CD14-positive monocyte (primary cell): Measurements from ENCODE around the gene INPP1. TPM values are rescaled to one million over a fixed set of nuclear protein-coding genes. Genes with fewer than 3 reads are reported as not detected.
A peak's percentile ranks its signal among the peaks of the same experiment; 100 is the strongest.
"Not testable (repeated sequence)": the region's sequence is repeated elsewhere in the genome, so short reads cannot be mapped to it uniquely, and the experiment has no call there.

ENCODE experiments used
- DNase-seq, 3 donors: peaks; one replicate each; pipeline ENCODE4 v3.0.0-alpha.2; 2011 to 2022
- H2AFZ ChIP-seq: 2 replicates; pipeline ENCODE4 v1.6.0; 2012; ENCODE audit warnings: mild to moderate bottlenecking, low read depth, low read length, inconsistent platforms; ENCODE audit not compliant: insufficient read depth, poor library complexity, severe bottlenecking
- H3K27ac ChIP-seq, 2 donors: 1 replicate in 1 of 2; 2 replicates in 1 of 2; pipeline ENCODE4 v1.5.1; 2012 to 2013; ENCODE audit warnings: low read length in 2 of 2, control low read depth in 1 of 2, inconsistent platforms in 1 of 2, low read depth in 1 of 2, mild to moderate bottlenecking in 1 of 2
- H3K27me3 ChIP-seq, 2 donors: one replicate each; pipeline versions ENCODE4 v1.6.0 to v1.6.1; 2011 to 2013; ENCODE audit warnings: low read length in 2 of 2; ENCODE audit not compliant: control insufficient read depth in 2 of 2, insufficient read depth in 2 of 2
- H3K36me3 ChIP-seq, 2 donors: replicated peaks in 1 of 2; 1 replicate in 1 of 2; 2 replicates in 1 of 2; pipeline versions ENCODE4 v1.5.1 to v1.6.1; 2012 to 2013; ENCODE audit warnings: low read length in 2 of 2, control low read depth in 1 of 2, inconsistent platforms in 1 of 2, mild to moderate bottlenecking in 1 of 2; ENCODE audit not compliant: insufficient read depth in 2 of 2, control insufficient read depth in 1 of 2
- H3K4me1 ChIP-seq, 2 donors: 1 replicate in 1 of 2; 2 replicates in 1 of 2; pipeline versions ENCODE4 v1.5.1 to v1.6.1; 2012 to 2013; ENCODE audit warnings: low read length in 2 of 2, control low read depth in 1 of 2, inconsistent platforms in 1 of 2, mild to moderate bottlenecking in 1 of 2, moderate library complexity in 1 of 2; ENCODE audit not compliant: insufficient read depth in 2 of 2, control insufficient read depth in 1 of 2
- H3K4me2 ChIP-seq: replicated peaks from 2 replicates; pipeline ENCODE3; 2012; ENCODE audit warnings: low read length, moderate library complexity, mild to moderate bottlenecking; ENCODE audit not compliant: poor library complexity, severe bottlenecking; ENCODE audit errors: extremely low read depth
- H3K4me3 ChIP-seq, 3 experiments: fragments of 200-600 bp in 1 of 3; sonication (generic) in 1 of 3; replicated peaks in 1 of 3; 1 replicate in 2 of 3; 2 replicates in 1 of 3; pipeline ENCODE4 v1.5.1; 2011 to 2013; ENCODE audit warnings: low read length in 3 of 3, mild to moderate bottlenecking in 3 of 3, control low read depth in 2 of 3, low read depth in 2 of 3, inconsistent platforms in 1 of 3, moderate library complexity in 1 of 3
- H3K79me2 ChIP-seq: 2 replicates; pipeline ENCODE4 v1.6.0; 2012; ENCODE audit warnings: mild to moderate bottlenecking, control low read depth, inconsistent platforms, low read length, moderate library complexity; ENCODE audit not compliant: insufficient read depth
- H3K9ac ChIP-seq: 2 replicates; pipeline ENCODE4 v1.6.0; 2017; ENCODE audit warnings: low read length, mild to moderate bottlenecking; ENCODE audit not compliant: insufficient read depth, poor library complexity, severe bottlenecking
- H3K9me3 ChIP-seq, 2 donors: replicated peaks in 1 of 2; 1 replicate in 1 of 2; 2 replicates in 1 of 2; pipeline versions ENCODE4 v1.5.1 to v1.6.1; 2012 to 2013; ENCODE audit warnings: low read length in 2 of 2, control low read depth in 1 of 2; ENCODE audit not compliant: control insufficient read depth in 1 of 2, insufficient read depth in 1 of 2
- H4K20me1 ChIP-seq: 2 replicates; pipeline ENCODE4 v1.6.0; 2012; ENCODE audit warnings: mild to moderate bottlenecking, low read length, control low read depth, moderate library complexity; ENCODE audit not compliant: insufficient read depth
- H3K27ac Mint-ChIP-seq, 7 donors: one replicate each; pipeline ENCODE4 v1.8.0; 2020; ENCODE audit warnings: mild to moderate bottlenecking in 7 of 7, mixed read lengths in 7 of 7, moderate library complexity in 6 of 7, inconsistent platforms in 2 of 7
- H3K27me3 Mint-ChIP-seq, 3 donors: one replicate each; pipeline ENCODE4 v1.8.0; 2021 to 2022; ENCODE audit warnings: low read depth in 3 of 3, mild to moderate bottlenecking in 3 of 3, mixed read lengths in 3 of 3, moderate library complexity in 3 of 3, inconsistent platforms in 1 of 3
- H3K36me3 Mint-ChIP-seq, 2 donors: one replicate each; pipeline ENCODE4 v1.8.0; 2020; ENCODE audit warnings: mixed read lengths in 2 of 2, inconsistent platforms in 1 of 2, mild to moderate bottlenecking in 1 of 2
- H3K4me1 Mint-ChIP-seq: one replicate; pipeline ENCODE4 v1.8.0; 2020; ENCODE audit warnings: mild to moderate bottlenecking, mixed read lengths
- H3K4me3 Mint-ChIP-seq, 2 donors: one replicate each; pipeline ENCODE4 v1.8.0; 2020; ENCODE audit warnings: mild to moderate bottlenecking in 2 of 2, mixed read lengths in 2 of 2, moderate library complexity in 1 of 2
- H3K9me3 Mint-ChIP-seq, 7 donors: one replicate each; pipeline ENCODE4 v1.8.0; 2020 to 2022; ENCODE audit warnings: mixed read lengths in 7 of 7, mild to moderate bottlenecking in 6 of 7, moderate library complexity in 6 of 7, inconsistent platforms in 2 of 7
- CTCF ChIP-seq: fragments of 200-600 bp; IDR thresholded peaks from one replicate; pipeline ENCODE4 v1.8.0; 2022; ENCODE audit warnings: antibody characterized with exemption, mild to moderate bottlenecking
- WGBS: methylation state at CpG from one replicate; pipeline ENCODE4 v1.1.5; 2013; ENCODE audit warnings: missing lambda C conversion rate; ENCODE audit not compliant: insufficient coverage; 5-methylcytosine and 5-hydroxymethylcytosine counted together
- intact Hi-C, 2 donors: fragments of 100-400 bp; cut with micrococcal nuclease; formaldehyde crosslinking; loops; one replicate each; pipeline versions ENCODE4 v1.15.0 to v1.15.1; 2023
- polyA plus RNA-seq, 3 donors: library from polyadenylated mRNA; depleted of rRNA in 1 of 3; unstranded in 2 of 3; stranded (reverse) in 1 of 3; fragments of 300-500 nt in 2 of 3; fragments of >200 nt in 1 of 3; fragmentation: Illumina TruSeq in 2 of 3; gene quantifications; 1 replicate in 2 of 3; 2 replicates in 1 of 3; pipeline ENCODE4 v1.2.3, GENCODE V29; 2012 to 2021

The INPP1 gene
- polyA plus RNA-seq, 3 donors, result 8.9 to 17.8 (median 13.3) TPM

- peak; percentile 16 to 48 (median 42) for DNase-seq
- peaks cover 19 to 24% of the 10 kb centered on the region in 2 donors for H3K36me3 Mint-ChIP-seq
- no peak for TF ChIP-seq CTCF
- Histone ChIP-seq H2AFZ (no peak overlapping the region), H3K4me1 (peaks cover 3 to 8% of the 10 kb centered on the region in 2 donors), H3K4me2 (no peak overlapping the region), H3K9ac (no peak overlapping the region), H3K36me3 (peaks cover 7 to 27% of the 10 kb centered on the region in 2 donors), H3K27me3 (no peaks in the 10 kb centered on the region), H3K9me3 (no peaks in the 10 kb centered on the region), H3K27ac (peak overlapping the region in 1 of 2 donors; percentile 18), H3K4me3 (no peak overlapping the region), H4K20me1 (no peaks in the 10 kb centered on the region), H3K79me2 (no peaks in the 10 kb centered on the region)
- no peak overlapping the region for H3K4me3 Mint-ChIP-seq
- H3K4me1 Mint-ChIP-seq, result peaks cover 30% of the 10 kb centered on the region
- WGBS, result 82% methylated on average over 6 of the region's 6 CpGs
- peaks cover 0 to 2% (median 0%) of the 10 kb centered on the region in 3 donors for H3K27me3 Mint-ChIP-seq
- intact Hi-C loops, result no loop called here
- H3K27ac Mint-ChIP-seq, result peak overlapping the region in 5 of 7 donors; percentile 3 to 60 (median 54)
- H3K9me3 Mint-ChIP-seq, result no peaks in the 10 kb centered on the region
Measured at GRCh38 chr2:190355968-190356644, 12.7 kb downstream of the INPP1 start.

GRCh38 chr2:190357600-190357999, 14.2 kb downstream of the INPP1 start:
- H2AFZ ChIP-seq, result no peak overlapping the region
- H4K20me1 ChIP-seq, result no peaks in the 10 kb centered on the region
- no peaks in the 10 kb centered on the region for H3K79me2 ChIP-seq
- H3K4me1 ChIP-seq, result peaks cover 3 to 8% of the 10 kb centered on the region in 2 donors
- H3K4me2 ChIP-seq, result no peak overlapping the region
- Mint-ChIP-seq H3K27me3 (peaks cover 0 to 2% (median 0%) of the 10 kb centered on the region in 3 donors), H3K9me3 (no peaks in the 10 kb centered on the region), H3K36me3 (peaks cover 17 to 26% of the 10 kb centered on the region in 2 donors), H3K4me3 (no peak overlapping the region), H3K4me1 (peaks cover 28% of the 10 kb centered on the region), H3K27ac (no peak overlapping the region)
- H3K4me3 ChIP-seq, result no peak overlapping the region
- no peak overlapping the region for H3K9ac ChIP-seq
- DNase-seq, result no peak
- no CpG with 5 or more reads among the region's 2 CpGs for WGBS
- TF ChIP-seq CTCF, result no peak
- no peaks in the 10 kb centered on the region for H3K9me3 ChIP-seq
- no peak overlapping the region for H3K27ac ChIP-seq
- intact Hi-C loops, result no loop called here
- H3K27me3 ChIP-seq, result no peaks in the 10 kb centered on the region
- peaks cover 17 to 29% of the 10 kb centered on the region in 2 donors for H3K36me3 ChIP-seq

GRCh38 chr2:190358655-190359448, 15.5 kb downstream of the INPP1 start:
- H2AFZ ChIP-seq, intact Hi-C loops: not testable (repeated sequence)

More at GRCh38 chr2:190358655-190359448, 15.5 kb downstream of the INPP1 start:
- not testable (repeated sequence) for H3K4me1 ChIP-seq, H4K20me1 ChIP-seq, H3K79me2 ChIP-seq, H3K9me3 Mint-ChIP-seq, H3K4me2 ChIP-seq, H3K27me3 ChIP-seq, H3K27me3 Mint-ChIP-seq, H3K4me3 ChIP-seq, H3K9me3 ChIP-seq, DNase-seq, H3K4me3 Mint-ChIP-seq, H3K27ac ChIP-seq, H3K9ac ChIP-seq
- peaks cover 19% of the 10 kb centered on the region for H3K4me1 Mint-ChIP-seq
- H3K27ac Mint-ChIP-seq, result peak overlapping the region in 1 of 7 donors; percentile 25
- 93% methylated on average over 3 of the region's 8 CpGs for WGBS
- H3K36me3 ChIP-seq, result peaks cover 24 to 41% of the 10 kb centered on the region in 2 donors
- peaks cover 25 to 32% of the 10 kb centered on the region in 2 donors for H3K36me3 Mint-ChIP-seq
